ENCODE data around the gene ANKRD63. TPM values are rescaled to one million over a fixed set of nuclear protein-coding genes. Genes with fewer than 3 reads are reported as not detected.

ANKRD63 gene
- total and polyA plus RNA-seq, 2 of the 8 experiments (the other 6 are each of a cell fraction or from before 2014, with no cell fraction given) = 0.18 to 0.26 TPM

GRCh38 chr15:40286794-40287193, 3.9 kb upstream of the ANKRD63 start:
- POLR2A ChIA-PET (ENCODE audit: partially characterized antibody) = interaction anchor here (1.0 to 2.3 kb wide), 8 partner anchors 11 to 55 kb away, joined by 3 to 11 read pairs (median 6); partner anchors contain the start of gene PLCB2
- no peak for TF ChIP-seq GABPA (IDR thresholded peaks at IDR 0.05; ENCODE audit: borderline replicate concordance, insufficient read depth, low read length)
- TF ChIP-seq JUND (IDR thresholded peaks at IDR 0.05; ENCODE audit: low read length) = no peak
- TF ChIP-seq HDAC2 (IDR thresholded peaks at IDR 0.05; ENCODE audit: borderline replicate concordance in 1 of 2, low read depth in 2 of 2, low read length in 2 of 2) = no peak
- peaks cover 10 to 39% (median 27%) of the 10 kb centered on the region in 4 experiments for H3K4me1 ChIP-seq (replicated peaks in 1 of 4; ENCODE audit: control insufficient read depth in 3 of 4, insufficient read depth in 4 of 4, low read length in 3 of 4)

More at GRCh38 chr15:40286794-40287193, 3.9 kb upstream of the ANKRD63 start:
- no peak overlapping the region for H3K4ac ChIP-seq (replicated peaks; ENCODE audit: insufficient read length, low read depth, low read length)
- no peak overlapping the region for H2BK5ac ChIP-seq (ENCODE audit: low read depth, low read length)
- H3K56ac ChIP-seq (replicated peaks; ENCODE audit: insufficient read length, low read depth, low read length) = no peak overlapping the region
- peaks cover 19% of the 10 kb centered on the region; the same call in 1 of the 2 replicates for H3K23me2 ChIP-seq (ENCODE audit: low read depth, low read length)
- no peak overlapping the region; the same call in 1 of the 2 replicates for H4K8ac ChIP-seq (ENCODE audit: extremely low read depth, insufficient read depth, low read length)
- peaks cover 36 to 67% (median 52%) of the 10 kb centered on the region in 4 experiments for H3K27me3 ChIP-seq (replicated peaks in 1 of 4; ENCODE audit: control insufficient read depth in 3 of 4, extremely low read depth in 1 of 4, insufficient read depth in 3 of 4, low read length in 3 of 4)
- 87% methylated on average over 6 of the region's 7 CpGs; no CpG with 5 or more reads in 1 of the 2 experiments for WGBS, 2 experiments (ENCODE audit: extremely low coverage in 1 of 2, insufficient coverage in 1 of 2, insufficient read length in 1 of 2, insufficient replicate concordance in 2 of 2, low coverage in 1 of 2, low lambda C conversion rate in 2 of 2, missing lambda C conversion rate in 1 of 2)
- CTCF ChIA-PET (ENCODE audit: partially characterized antibody) = interaction anchor here (0.8 to 16.2 kb wide), 7 partner anchors 8 to 500 kb away, joined by 3 to 518 read pairs (median 59); partner anchors contain the start of genes CCDC9B, INAFM2 and PLCB2
- FAIRE-seq = no peak
- H2AFZ ChIP-seq (ENCODE audit: low read length) = no peak overlapping the region
- H3K18ac ChIP-seq (ENCODE audit: extremely low read depth, low read length) = no peak overlapping the region; the same call in 1 of the 2 replicates
- H4K91ac ChIP-seq (replicated peaks; ENCODE audit: insufficient read length, low read length) = no peak overlapping the region
- peak overlapping the region; percentile 19; the same call in 1 of the 2 replicates for H2BK12ac ChIP-seq (ENCODE audit: low read depth, low read length)
- H4K5ac ChIP-seq (ENCODE audit: insufficient read length, low read depth, low read length) = no peak overlapping the region
- H3K4me2 ChIP-seq (ENCODE audit: insufficient read depth in 1 of 2, low read depth in 2 of 2, low read length in 2 of 2) = no peak overlapping the region
- no peaks in the 10 kb centered on the region for H4K20me1 ChIP-seq (replicated peaks in 1 of 2; ENCODE audit: control insufficient read depth in 1 of 2, insufficient read depth in 2 of 2, low read length in 2 of 2)
- no peak overlapping the region for H3K27ac ChIP-seq (ENCODE audit: low read depth, low read length)
- H3K79me2 ChIP-seq (ENCODE audit: control insufficient read depth in 1 of 2, insufficient read depth in 2 of 2, low read length in 2 of 2) = no peaks in the 10 kb centered on the region
- peaks cover 0 to 11% (median 0%) of the 10 kb centered on the region in 4 experiments; a peak in 1 of 8 replicates for H3K36me3 ChIP-seq (ENCODE audit: control insufficient read depth in 2 of 4, insufficient read depth in 4 of 4, low read length in 3 of 4)
- H2BK15ac ChIP-seq (ENCODE audit: low read length) = no peak overlapping the region
- H3K79me1 ChIP-seq (ENCODE audit: low read depth, low read length) = no peaks in the 10 kb centered on the region; the same call in 1 of the 2 replicates
- H3K14ac ChIP-seq (ENCODE audit: insufficient read length) = no peak overlapping the region
- no peaks in the 10 kb centered on the region for H3K9me3 ChIP-seq (ENCODE audit: insufficient read depth in 2 of 2, low read depth in 1 of 2, low read length in 1 of 2)
- no peak overlapping the region for H2BK20ac ChIP-seq (ENCODE audit: low read length)
- no peak overlapping the region for H3K4me3 ChIP-seq (ENCODE audit: extremely low read depth in 1 of 4, insufficient read depth in 2 of 4, low read depth in 3 of 4, low read length in 4 of 4)
- no peak for DNase-seq (ENCODE audit: low read depth in 1 of 2, low spot score in 2 of 2)
- peak overlapping the region in 1 of 4 experiments; percentile 14; a peak in 1 of 7 replicates for H3K9ac ChIP-seq (replicated peaks in 1 of 4; ENCODE audit: extremely low read depth in 1 of 4, low read depth in 3 of 4, low read length in 3 of 4)
- H3K23ac ChIP-seq (ENCODE audit: insufficient read length) = no peak overlapping the region
- H2BK120ac ChIP-seq (replicated peaks; ENCODE audit: low read depth, low read length) = no peak overlapping the region
- peak overlapping the region; percentile 6; the same call in 1 of the 2 replicates for H2AK5ac ChIP-seq (ENCODE audit: low read depth, low read length)

All from H1 (cell line).